ENCODE results near the gene DVL2. TPM values are rescaled to one million over a fixed set of nuclear protein-coding genes. Genes with fewer than 3 reads are reported as not detected.

The DVL2 gene
- total and polyA plus RNA-seq, 12 donors = 11.8 to 87.2 (median 44.4) TPM

GRCh38 chr17:7232114-7232513 is 2.2 kb downstream of the DVL2 start:
- intact Hi-C loops (cut with DNase I) = no loop called here
- peaks cover 0 to 55% of the 10 kb centered on the region in 2 donors for H3K36me3 ChIP-seq (replicated peaks in 1 of 2)
- no peaks in the 10 kb centered on the region for H3K9me3 ChIP-seq (replicated peaks in 1 of 3)
- WGBS, 4 donors = 65 to 81% (median 72%) methylated on average over 5 of the region's 5 CpGs
- H3K4me1 ChIP-seq (replicated peaks in 1 of 2) = peaks cover 33 to 42% of the 10 kb centered on the region in 2 donors
- no peak overlapping the region for H3K27ac ChIP-seq
- no peaks in the 10 kb centered on the region for H3K27me3 ChIP-seq
- H3K4me3 ChIP-seq = peak overlapping the region in 1 of 4 donors; percentile 79
- no peak for DNase-seq
- TF ChIP-seq CTCF (IDR thresholded peaks at IDR 0.05) (no peak), POLR2A (IDR thresholded peaks at IDR 0.05) (no peak)

GRCh38 chr17:7229504-7229903 is 4.8 kb downstream of the DVL2 start:
- no peaks in the 10 kb centered on the region for H3K9me3 ChIP-seq (replicated peaks in 1 of 3)
- intact Hi-C loops (cut with DNase I) = no loop called here
- H3K27me3 ChIP-seq = no peaks in the 10 kb centered on the region
- H3K4me1 ChIP-seq (replicated peaks in 1 of 2) = peaks cover 23% of the 10 kb centered on the region in 2 donors
- no peak for TF ChIP-seq POLR2A (IDR thresholded peaks at IDR 0.05)
- TF ChIP-seq CTCF (IDR thresholded peaks at IDR 0.05) = no peak
- 90 to 95% (median 91%) methylated on average over 18 to 19 of the region's 19 CpGs for WGBS, 4 donors
- H3K36me3 ChIP-seq (replicated peaks in 1 of 2) = peaks cover 0 to 61% of the 10 kb centered on the region in 2 donors
- no peak overlapping the region for H3K27ac ChIP-seq
- DNase-seq = no peak
- H3K4me3 ChIP-seq = no peak overlapping the region

GRCh38 chr17:7228920-7229319 is 5.4 kb downstream of the DVL2 start:
- TF ChIP-seq POLR2A (IDR thresholded peaks at IDR 0.05) (no peak), CTCF (IDR thresholded peaks at IDR 0.05) (no peak)
- H3K27me3 ChIP-seq = no peaks in the 10 kb centered on the region
- intact Hi-C loops (cut with DNase I) = no loop called here
- no peak for DNase-seq
- H3K9me3 ChIP-seq (replicated peaks in 1 of 3) = no peaks in the 10 kb centered on the region
- peaks cover 0 to 65% of the 10 kb centered on the region in 2 donors for H3K36me3 ChIP-seq (replicated peaks in 1 of 2)
- peaks cover 23 to 29% of the 10 kb centered on the region in 2 donors for H3K4me1 ChIP-seq (replicated peaks in 1 of 2)
- no peak overlapping the region for H3K27ac ChIP-seq
- 88 to 92% (median 90%) methylated on average over 5 to 14 of the region's 14 CpGs for WGBS, 4 donors
- H3K4me3 ChIP-seq = no peak overlapping the region

- H3K4me3 ChIP-seq = no peak overlapping the region
- H3K36me3 ChIP-seq (replicated peaks in 1 of 2) = peaks cover 0 to 84% of the 10 kb centered on the region in 2 donors
- H3K4me1 ChIP-seq (replicated peaks in 1 of 2) = peaks cover 10 to 30% of the 10 kb centered on the region in 2 donors
- DNase-seq = no peak
- 87 to 95% (median 91%) methylated on average over 16 to 31 of the region's 31 CpGs for WGBS, 4 donors
- no peaks in the 10 kb centered on the region for H3K27me3 ChIP-seq
- TF ChIP-seq CTCF (IDR thresholded peaks at IDR 0.05) (no peak), POLR2A (IDR thresholded peaks at IDR 0.05) (no peak)
- intact Hi-C loops (cut with DNase I) = no loop called here
- peak overlapping the region in 2 of 5 donors; percentile 8 to 18 for H3K27ac ChIP-seq
- no peaks in the 10 kb centered on the region for H3K9me3 ChIP-seq (replicated peaks in 1 of 3)
Observed at GRCh38 chr17:7226721-7227710, 7.3 kb downstream of the DVL2 start.
